Measurements from ENCODE around the gene ZAR1L.

ZAR1L gene

DNA sequence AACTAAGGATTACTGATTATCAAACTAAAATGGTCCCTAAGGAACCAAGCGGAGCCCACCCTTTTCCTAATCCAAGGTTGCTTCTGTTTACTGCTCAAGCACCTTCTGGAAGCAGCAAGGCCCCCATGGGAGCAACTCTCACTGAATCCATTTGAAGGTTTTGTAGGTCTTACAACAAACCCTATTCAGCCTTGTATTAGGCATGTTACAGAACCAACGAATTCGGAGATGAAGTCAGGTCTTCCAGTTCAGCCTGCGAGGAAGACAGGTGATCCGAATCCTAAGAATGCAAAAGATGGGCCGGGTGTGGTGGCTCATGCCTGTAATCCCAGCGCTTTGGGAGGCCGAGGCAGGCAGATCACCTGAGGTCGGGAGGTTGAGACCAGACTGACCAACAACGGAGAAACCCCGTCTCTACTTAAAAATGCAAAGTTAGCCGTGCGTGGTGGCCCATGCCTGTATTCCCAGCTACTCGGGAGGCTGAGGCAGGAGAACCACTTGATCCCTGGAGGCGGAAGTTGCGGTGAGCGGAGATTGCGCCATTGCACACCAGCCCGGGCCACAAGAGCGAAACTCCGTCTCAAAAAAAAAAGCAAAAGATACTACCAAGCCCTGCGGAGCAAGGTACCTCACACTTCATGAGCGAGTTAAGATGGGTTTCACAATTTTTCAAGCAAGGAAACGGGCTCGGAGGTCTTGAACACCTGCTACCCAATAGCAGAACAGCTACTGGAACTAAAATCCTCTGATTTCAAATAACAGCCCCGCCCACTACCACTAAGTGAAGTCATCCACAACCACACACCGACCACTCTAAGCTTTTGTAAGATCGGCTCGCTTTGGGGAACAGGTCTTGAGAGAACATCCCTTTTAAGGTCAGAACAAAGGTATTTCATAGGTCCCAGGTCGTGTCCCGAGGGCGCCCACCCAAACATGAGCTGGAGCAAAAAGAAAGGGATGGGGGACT is 609 bp downstream of the ZAR1L start:
- DNase-seq (ENCODE audit: insufficient read length, low spot score) (no peak), FAIRE-seq (no peak)
- TF ChIP-seq POLR2A (IDR thresholded peaks at IDR 0.05; ENCODE audit: low read depth, low read length) = no peak

DNA sequence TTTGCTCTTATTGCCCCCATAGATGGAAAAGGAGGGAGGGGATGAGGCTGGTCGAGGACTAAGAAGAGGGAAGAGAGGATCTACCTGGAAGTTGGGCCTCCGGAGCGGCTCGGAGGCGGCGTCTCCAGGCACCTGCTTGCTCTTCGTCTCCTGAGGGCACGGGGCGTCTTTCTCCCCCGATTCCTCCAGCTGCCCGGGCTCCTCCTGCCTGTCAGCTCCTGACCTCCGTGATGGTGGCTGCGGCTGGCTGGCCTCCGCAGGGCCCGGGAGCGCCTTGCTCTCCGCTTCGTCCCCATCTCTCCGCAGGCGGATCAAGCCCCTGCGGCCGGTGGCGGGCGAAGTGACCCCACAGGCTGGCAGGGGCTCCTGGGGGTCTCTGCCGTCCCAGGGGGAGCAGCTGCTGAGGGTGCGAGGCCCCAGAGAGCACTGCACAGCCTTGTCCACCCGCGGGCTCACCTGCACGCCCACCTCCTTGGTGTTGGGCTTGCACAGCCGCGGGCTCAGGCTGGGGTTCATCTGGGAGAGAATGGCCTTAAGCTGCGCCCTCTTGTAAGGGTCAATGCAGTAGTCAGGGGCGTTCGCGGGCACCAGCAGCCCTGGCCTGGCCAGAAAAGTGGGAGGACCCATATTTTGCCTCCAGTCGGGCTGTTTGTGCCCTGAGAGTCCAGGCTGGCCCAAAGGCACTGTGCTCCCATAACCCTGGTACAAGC is 3.8 kb downstream of the ZAR1L start:
- FAIRE-seq (no peak), DNase-seq (ENCODE audit: insufficient read length, low spot score) (no peak)
- no peak for TF ChIP-seq POLR2A (IDR thresholded peaks at IDR 0.05; ENCODE audit: low read depth, low read length)

DNA sequence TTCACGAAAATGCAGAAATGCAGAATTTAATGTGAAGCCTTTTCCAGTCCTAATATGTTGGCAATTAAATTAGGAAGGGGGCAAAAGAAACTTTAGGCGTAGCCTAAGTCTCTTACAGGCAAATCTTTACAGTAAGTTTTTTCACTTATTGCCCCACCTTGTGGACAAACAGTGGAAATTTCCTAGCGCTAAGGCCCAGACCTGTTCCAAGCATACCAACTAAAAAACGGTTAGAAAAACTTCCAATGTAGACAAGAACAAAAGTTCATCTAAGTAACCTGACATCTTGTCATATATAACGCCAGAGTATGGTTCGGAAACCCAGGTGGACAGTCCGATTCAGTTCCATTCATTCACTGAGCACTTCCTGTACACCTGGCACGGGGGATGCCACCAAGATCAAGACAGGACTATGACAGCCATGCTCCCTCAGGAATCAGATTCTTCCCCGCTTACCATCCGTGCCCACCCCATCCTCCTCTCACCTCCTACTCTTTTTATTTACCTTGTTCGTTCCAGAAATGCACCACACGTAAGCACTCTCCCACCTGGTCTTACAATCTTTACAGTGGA is 4.9 kb downstream of the ZAR1L start:
- no peak for FAIRE-seq
- DNase-seq (ENCODE audit: insufficient read length, low spot score) = no peak

DNA sequence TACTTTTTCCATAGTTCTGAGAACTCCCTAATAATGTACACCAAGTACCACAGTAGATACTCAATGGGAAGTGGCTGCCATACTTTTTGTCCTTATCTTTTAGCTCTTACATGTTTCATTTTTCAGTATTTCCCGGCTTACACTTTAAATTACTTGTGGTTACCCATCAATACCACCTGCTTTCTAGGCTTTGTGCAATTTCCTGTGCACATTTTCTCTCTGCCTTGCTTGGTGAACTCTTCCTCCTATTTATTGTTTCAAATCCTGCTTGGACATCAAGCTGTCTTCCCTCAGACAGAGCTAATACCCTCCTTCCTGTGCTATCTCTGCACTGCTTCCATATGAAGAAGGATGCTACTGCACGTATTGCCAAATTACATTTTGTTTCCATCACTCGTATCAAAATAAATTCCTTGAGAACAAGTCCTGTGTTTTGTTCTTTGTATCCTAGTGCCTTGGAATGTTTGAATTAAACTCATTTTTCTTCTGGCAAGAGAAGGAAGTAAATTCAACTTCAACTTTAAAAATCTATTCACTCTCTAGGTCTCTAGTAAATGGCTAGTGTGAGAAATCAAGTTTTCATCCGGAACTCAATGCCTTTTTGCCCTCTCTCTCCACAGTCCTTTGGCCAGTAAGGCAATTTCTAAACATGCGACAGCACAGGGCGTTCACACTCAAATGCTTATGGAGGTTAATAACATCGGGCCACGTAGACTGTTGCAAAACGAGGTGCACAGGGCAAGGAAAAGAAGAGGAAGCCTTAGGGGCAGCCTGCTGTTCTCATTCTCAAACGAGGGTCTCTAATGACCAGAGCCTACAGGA is 5.6 kb downstream of the ZAR1L start:
- FAIRE-seq = no peak

More for the DNA sequence above, 4.9 kb downstream of the ZAR1L start:
- TF ChIP-seq POLR2A (IDR thresholded peaks at IDR 0.05; ENCODE audit: low read depth, low read length) = no peak

DNA sequence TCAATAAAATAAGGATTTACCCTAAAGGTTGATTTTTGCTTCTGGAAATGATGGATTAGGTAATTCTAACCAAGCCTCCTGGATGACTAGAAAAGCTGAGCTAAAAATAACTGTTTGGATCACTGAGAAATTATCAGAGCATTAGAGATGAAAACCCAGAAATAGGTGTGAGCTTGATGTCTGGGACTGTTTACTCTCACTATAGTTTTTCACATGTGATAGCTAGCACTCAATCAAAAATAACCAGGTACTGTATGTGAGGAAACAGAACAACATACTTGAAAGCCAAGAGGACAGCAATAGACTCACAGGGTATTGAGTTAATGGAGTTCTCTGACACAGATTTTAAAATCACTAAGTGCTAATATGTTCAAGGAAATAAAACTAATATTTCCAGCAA is 9.5 kb downstream of the ZAR1L start:
- no peak for DNase-seq (ENCODE audit: insufficient read length, low spot score)
- TF ChIP-seq POLR2A (IDR thresholded peaks at IDR 0.05; ENCODE audit: low read depth, low read length) = no peak
- no peak for FAIRE-seq

More for the DNA sequence above, 5.6 kb downstream of the ZAR1L start:
- DNase-seq (ENCODE audit: insufficient read length, low spot score) = no peak
- no peak for TF ChIP-seq POLR2A (IDR thresholded peaks at IDR 0.05; ENCODE audit: low read depth, low read length)

DNA sequence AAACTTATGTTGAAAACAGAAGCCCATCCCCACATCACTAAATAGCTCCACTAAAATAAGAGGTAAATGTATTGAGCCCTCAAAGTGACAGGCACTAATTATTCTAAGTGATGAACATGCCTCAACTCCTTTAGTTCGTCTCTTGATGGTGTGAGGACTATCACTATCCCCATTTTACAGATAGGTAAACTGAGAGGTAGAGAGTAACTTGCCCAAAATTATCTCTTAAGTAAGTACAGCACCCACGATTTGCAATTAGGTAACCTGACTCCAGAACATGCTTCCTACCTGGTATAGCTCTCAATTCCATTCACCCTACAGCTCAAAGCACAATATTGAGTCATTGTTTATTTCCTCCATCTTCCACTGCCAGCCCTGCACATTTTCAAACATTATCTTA is 12.7 kb downstream of the ZAR1L start:
- no peak for DNase-seq (ENCODE audit: insufficient read length, low spot score)
- FAIRE-seq = no peak
- no peak for TF ChIP-seq POLR2A (IDR thresholded peaks at IDR 0.05; ENCODE audit: low read depth, low read length)

DNA sequence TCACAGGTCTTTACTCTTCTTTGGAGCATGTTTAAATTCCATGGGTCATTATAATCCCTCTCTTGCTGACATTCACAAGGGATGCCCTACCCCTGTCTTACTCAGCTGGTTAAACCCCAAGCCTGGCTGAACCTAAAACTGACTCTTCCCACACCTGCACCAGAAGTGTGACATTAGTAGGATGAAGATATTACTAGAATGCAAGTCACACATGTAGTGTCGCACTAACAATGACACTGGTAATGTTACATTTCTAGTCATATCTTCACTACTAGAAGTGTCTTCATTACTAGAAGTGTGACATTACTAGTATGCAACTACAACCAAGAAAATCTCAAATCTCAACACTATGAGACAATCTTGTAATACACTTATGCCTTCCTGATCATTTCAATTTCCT is 14.2 kb downstream of the ZAR1L start:
- no peak for DNase-seq (ENCODE audit: insufficient read length, low spot score)
- FAIRE-seq = no peak
- TF ChIP-seq POLR2A (IDR thresholded peaks at IDR 0.05; ENCODE audit: low read depth, low read length) = no peak

DNA sequence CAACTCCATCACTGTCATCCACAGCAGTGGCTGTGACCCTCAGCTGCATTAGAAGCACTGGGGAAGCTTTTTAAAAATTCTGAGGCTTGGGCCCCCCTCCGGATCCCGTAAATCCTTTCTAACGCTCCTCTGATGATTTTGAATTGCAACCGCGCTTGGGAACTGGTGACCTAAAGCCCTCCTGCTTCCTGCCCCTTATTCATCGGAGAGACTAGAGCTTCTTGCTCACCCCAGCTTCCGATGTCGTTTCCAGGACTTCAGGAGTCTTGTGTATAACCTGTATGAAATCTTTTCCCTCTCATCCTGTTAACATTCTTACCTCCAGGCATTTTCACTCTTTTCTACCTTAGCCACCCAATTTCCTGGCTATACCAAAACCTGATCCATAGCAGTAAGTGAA is 14.8 kb downstream of the ZAR1L start:
- no peak for DNase-seq (ENCODE audit: insufficient read length, low spot score)
- no peak for FAIRE-seq
- no peak for TF ChIP-seq POLR2A (IDR thresholded peaks at IDR 0.05; ENCODE audit: low read depth, low read length)

DNA sequence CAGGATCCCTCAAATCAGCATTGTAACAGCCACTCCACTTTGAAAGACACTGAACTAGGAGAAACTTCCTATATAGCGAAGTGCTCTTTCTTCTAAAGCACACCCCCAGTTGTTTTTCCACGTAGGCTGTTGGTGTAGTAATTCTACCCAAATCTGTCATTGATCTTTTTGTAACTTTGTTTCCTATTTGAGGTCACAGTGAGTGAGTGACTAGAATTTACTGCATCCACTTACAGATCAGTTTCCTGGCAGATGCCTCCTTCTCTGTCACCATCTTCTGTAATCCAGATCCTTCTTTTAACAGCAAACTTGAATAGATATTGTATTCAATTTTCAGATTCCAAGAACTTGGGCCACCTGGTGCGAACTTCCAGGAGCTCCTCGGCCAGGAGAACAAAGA is 15.3 kb downstream of the ZAR1L start:
- no peak for FAIRE-seq

DNA sequence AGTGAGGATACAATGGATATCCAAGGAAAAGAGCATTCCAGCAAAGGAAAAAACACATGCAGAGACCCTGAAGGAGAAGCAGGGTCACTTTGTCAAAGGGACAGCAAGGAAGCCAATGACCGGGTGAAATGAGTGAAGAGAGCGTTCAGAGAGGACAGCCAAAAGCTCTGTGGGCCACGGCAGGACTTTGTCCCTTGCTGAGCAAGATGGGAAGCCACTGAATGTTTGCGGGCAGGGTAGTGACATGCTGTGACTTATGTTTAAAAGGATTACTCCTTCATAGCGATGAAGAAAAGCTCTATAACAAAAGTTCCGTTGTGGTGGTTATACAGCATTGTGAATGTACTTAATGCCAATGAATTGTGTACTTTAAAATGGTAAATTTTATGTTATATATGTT is 16.5 kb downstream of the ZAR1L start:
- TF ChIP-seq POLR2A (IDR thresholded peaks at IDR 0.05; ENCODE audit: low read depth, low read length) = no peak
- FAIRE-seq (no peak), DNase-seq (ENCODE audit: insufficient read length, low spot score) (no peak)

More for the DNA sequence above, 15.3 kb downstream of the ZAR1L start:
- no peak for DNase-seq (ENCODE audit: insufficient read length, low spot score)
- TF ChIP-seq POLR2A (IDR thresholded peaks at IDR 0.05; ENCODE audit: low read depth, low read length) = no peak

DNA sequence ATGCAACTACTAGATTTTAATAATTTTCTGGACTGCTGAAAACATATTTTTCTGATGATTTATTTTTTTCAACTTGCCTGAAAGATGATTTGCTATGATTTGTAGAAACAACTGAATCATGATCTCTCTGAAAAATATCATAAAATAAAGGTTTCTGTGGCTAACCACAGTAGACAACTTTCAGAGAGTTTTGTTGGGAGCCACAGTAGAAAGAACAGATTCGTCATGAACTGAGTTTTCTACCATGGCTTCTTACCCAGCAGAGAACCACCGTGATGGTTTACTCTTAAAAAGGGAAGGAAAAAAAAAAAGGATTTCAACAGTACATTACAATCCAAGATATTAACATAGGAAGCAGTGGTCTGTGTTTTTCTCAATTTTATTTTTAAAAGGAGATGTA is 18.0 kb downstream of the ZAR1L start:
- FAIRE-seq (no peak), DNase-seq (ENCODE audit: insufficient read length, low spot score) (no peak)
- no peak for TF ChIP-seq POLR2A (IDR thresholded peaks at IDR 0.05; ENCODE audit: low read depth, low read length)

DNA sequence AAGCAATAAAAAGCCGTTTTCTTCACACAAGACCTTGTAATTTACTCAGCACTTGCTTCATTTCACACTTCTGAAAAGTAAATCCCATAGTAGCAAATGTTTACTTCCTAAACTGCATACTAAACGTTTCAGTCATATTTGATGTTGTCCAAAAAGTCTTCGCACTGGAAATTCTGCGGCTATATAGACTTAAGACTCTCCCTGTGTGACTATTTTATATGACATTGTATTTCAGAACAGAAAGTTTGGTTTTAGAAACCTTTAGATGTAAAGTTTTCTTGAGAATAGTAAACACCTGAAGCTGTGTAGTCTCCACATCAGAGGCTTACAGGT is 29.6 kb downstream of the ZAR1L start:
- TF ChIP-seq POLR2A (IDR thresholded peaks at IDR 0.05; ENCODE audit: low read depth, low read length) = no peak
- FAIRE-seq (no peak), DNase-seq (ENCODE audit: insufficient read length, low spot score) (no peak)

DNA sequence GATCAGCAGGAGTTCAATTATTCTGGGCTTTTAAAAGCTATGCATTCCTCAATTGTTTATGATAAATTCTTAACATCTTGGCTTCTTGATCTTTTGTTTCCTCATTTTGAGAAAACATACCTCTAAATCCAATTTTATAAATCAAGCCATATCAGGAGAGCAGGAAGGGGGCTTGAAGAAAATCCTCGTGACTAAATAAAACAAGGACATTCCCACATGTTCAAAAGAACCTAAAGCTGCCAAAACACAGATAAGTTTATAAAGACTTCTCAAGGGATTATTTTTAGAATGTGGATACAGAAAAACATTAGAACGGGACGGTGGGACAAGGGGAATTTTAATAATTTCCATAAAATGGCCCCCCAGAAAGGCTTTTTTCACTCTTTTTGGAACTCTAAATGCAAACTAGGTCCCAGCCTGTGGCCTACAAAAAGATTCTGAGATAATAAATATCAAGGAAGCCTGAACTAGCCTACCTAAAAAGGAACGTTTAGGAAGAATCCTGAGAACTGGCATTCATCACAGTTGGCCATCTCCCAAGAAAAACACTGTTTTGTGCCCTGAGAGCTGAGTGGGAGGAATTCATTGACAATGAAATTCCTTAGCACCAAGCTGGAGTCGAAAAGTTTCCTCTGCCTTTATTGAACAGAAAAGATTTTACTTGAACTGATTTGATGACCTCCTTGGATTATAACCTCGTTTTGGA is 30.1 kb downstream of the ZAR1L start:
- DNase-seq (ENCODE audit: insufficient read length, low spot score) (no peak), FAIRE-seq (no peak)
- no peak for TF ChIP-seq POLR2A (IDR thresholded peaks at IDR 0.05; ENCODE audit: low read depth, low read length)

All from H54 (cell line).